Activated CD8-positive, alpha-beta T cell treated with anti-CD3 and anti-CD28 coated beads for 36 hours (primary cell): ENCODE measurements around the gene DLGAP1. TPM values are rescaled to one million over a fixed set of nuclear protein-coding genes. Genes with fewer than 3 reads are reported as not detected.
"Not testable (repeated sequence)": the region's sequence is repeated elsewhere in the genome, so short reads cannot be mapped to it uniquely, and the experiment has no call there.

Experiments used
- ATAC-seq: fragments of 200-7000 bp; cut with Tn5 transposase; one replicate; pipeline ENCODE4 v1.10.0; 2021; ENCODE audit warnings: mild to moderate bottlenecking, moderate library complexity
- CTCF ChIA-PET: fragments of 350-600 bp; sonication (Branson Sonifier 250); formaldehyde crosslinking; loops from one replicate; lab custom pipeline; 2021; ENCODE audit warnings: antibody characterized with exemption; lab: Charles Lee
- POLR2A ChIA-PET: fragments of 350-600 bp; sonication (Branson Sonifier 250); formaldehyde crosslinking; loops from one replicate; lab custom pipeline; 2021; ENCODE audit warnings: antibody characterized with exemption; lab: Charles Lee
- DNase-seq: peaks from one replicate; pipeline ENCODE4 v3.0.0-alpha.2; 2020
- H3K27ac Mint-ChIP-seq: one replicate; pipeline ENCODE4 v1.8.0; 2021; ENCODE audit warnings: mild to moderate bottlenecking, mixed read lengths
- H3K27me3 Mint-ChIP-seq: one replicate; pipeline ENCODE4 v1.8.0; 2021; ENCODE audit warnings: mixed read lengths
- H3K36me3 Mint-ChIP-seq: one replicate; pipeline ENCODE4 v1.8.0; 2021; ENCODE audit warnings: low read depth, mixed read lengths
- H3K4me1 Mint-ChIP-seq: one replicate; pipeline ENCODE4 v1.8.0; 2021; ENCODE audit warnings: low read depth, mixed read lengths
- H3K4me3 Mint-ChIP-seq: one replicate; pipeline ENCODE4 v1.8.0; 2021; ENCODE audit warnings: mild to moderate bottlenecking, moderate library complexity, mixed read lengths
- H3K9me3 Mint-ChIP-seq: one replicate; pipeline ENCODE4 v1.8.0; 2021; ENCODE audit warnings: mixed read lengths
- intact Hi-C: fragments of 100-400 bp; cut with micrococcal nuclease; formaldehyde crosslinking; loops from one replicate; pipeline ENCODE4 v1.10.0; 2022
- total RNA-seq, 2 experiments: library from RNA; stranded (reverse); gene quantifications; one replicate each; pipeline ENCODE4 v1.2.3, GENCODE V29; 2021
- TF ChIP-seq, protein P1 (sequence below): fragments of 200-600 bp; IDR thresholded peaks from one replicate; pipeline ENCODE4 v1.8.0; 2022; ENCODE audit warnings: antibody characterized with exemption, mild to moderate bottlenecking

DLGAP1 gene
- total RNA-seq, 2 experiments from 2014 or later, result not detected

DNA sequence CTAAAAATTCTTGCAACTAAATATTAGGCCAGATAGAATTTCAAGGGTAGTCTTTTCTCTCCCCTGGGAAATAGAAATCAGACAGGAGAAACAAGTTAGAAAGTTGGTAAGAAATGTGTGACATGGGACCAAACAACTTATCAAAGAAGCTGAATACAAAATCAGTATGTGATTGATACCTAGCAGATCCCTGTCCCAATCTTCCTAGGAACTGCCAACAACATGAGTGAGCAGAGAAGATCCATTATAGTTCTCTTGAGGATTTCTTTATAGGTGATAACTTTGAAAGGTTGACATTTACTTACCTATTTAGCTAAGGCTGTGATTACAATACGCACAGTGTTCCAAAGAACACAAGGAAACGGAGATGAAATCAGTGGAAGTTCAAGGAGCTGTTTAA, 162.4 kb downstream of the DLGAP1 start:
- Mint-ChIP-seq H3K4me1 (no peaks in the 10 kb centered on the region), H3K27ac (no peak overlapping the region), H3K9me3 (peaks cover 2% of the 10 kb centered on the region), H3K4me3 (no peak overlapping the region), H3K27me3 (no peaks in the 10 kb centered on the region), H3K36me3 (no peaks in the 10 kb centered on the region)
- ATAC-seq (no peak), DNase-seq (no peak)
- TF ChIP-seq, protein P1, sequence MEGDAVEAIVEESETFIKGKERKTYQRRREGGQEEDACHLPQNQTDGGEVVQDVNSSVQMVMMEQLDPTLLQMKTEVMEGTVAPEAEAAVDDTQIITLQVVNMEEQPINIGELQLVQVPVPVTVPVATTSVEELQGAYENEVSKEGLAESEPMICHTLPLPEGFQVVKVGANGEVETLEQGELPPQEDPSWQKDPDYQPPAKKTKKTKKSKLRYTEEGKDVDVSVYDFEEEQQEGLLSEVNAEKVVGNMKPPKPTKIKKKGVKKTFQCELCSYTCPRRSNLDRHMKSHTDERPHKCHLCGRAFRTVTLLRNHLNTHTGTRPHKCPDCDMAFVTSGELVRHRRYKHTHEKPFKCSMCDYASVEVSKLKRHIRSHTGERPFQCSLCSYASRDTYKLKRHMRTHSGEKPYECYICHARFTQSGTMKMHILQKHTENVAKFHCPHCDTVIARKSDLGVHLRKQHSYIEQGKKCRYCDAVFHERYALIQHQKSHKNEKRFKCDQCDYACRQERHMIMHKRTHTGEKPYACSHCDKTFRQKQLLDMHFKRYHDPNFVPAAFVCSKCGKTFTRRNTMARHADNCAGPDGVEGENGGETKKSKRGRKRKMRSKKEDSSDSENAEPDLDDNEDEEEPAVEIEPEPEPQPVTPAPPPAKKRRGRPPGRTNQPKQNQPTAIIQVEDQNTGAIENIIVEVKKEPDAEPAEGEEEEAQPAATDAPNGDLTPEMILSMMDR, result no peak
- ChIA-PET POLR2A (no interaction called here), CTCF (no interaction called here)
- intact Hi-C loops, result no loop called here

DNA sequence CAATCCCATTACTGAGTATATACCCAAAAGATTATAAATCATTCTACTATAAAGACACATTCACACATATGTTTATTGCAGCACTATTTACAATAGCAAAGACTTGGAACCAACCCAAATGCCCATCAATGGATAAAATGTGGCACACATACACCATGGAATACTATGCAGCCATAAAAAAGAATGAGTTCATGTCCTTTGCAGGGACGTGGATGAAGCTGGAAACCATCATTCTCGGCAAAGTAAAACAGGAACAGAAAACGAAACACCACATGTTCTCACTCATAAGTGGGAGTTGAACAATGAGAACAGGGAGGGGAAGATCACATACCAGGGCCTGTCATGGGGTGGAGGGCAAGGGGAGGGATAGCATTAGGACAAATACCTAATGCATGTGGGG, 167.8 kb downstream of the DLGAP1 start:
- ATAC-seq, DNase-seq, intact Hi-C loops, H3K27ac Mint-ChIP-seq, H3K4me3 Mint-ChIP-seq, H3K27me3 Mint-ChIP-seq, POLR2A ChIA-PET, H3K36me3 Mint-ChIP-seq, H3K9me3 Mint-ChIP-seq, CTCF ChIA-PET, H3K4me1 Mint-ChIP-seq: not testable (repeated sequence)

DNA sequence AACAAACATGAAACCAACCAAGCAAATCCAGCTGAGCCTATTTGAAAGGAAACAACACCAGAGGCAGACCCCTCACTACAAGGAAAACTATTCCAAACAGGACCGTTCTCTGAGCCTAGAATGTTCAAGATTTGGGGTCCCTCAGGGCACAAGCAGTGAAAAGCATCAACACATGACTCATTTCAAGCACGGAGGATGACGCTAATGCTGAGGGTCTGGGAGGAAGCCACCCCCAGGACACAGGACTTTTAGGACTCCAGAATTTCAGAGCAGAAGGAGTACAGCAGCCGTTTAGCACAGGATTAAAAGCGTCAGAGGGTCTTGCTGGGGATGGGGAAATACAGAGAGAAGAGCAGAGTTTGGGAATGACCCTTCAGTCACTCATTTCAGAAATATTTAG, 168.9 kb downstream of the DLGAP1 start:
- CTCF ChIA-PET, result no interaction called here
- Mint-ChIP-seq H3K36me3 (no peaks in the 10 kb centered on the region), H3K4me3 (no peak overlapping the region), H3K9me3 (peaks cover 4% of the 10 kb centered on the region), H3K27me3 (no peaks in the 10 kb centered on the region), H3K4me1 (no peaks in the 10 kb centered on the region), H3K27ac (no peak overlapping the region)
- ATAC-seq, result no peak
- POLR2A ChIA-PET, result no interaction called here
- TF ChIP-seq, protein P1, result no peak
- intact Hi-C loops, result no loop called here
- DNase-seq, result no peak

DNA sequence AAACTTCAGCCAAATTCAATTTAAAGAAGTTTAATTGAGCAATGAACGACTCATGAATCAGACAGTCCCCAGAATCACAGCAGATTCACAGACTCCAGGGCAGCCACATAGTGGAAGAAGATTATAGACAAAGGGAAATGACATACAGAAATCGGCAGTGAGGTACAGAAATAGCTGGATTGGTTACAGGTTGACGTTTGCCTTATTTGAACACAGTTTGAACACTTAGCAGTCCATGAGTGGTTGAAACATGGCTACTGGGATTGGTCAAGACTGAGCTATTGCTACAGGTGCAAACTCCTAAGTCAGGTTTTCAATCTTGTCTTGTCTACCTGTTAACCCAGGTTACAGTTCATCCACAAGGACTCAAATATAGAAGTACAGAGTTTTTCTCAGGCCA, 169.6 kb downstream of the DLGAP1 start:
- CTCF ChIA-PET, result no interaction called here
- TF ChIP-seq, protein P1, result no peak
- H3K27me3 Mint-ChIP-seq, result no peaks in the 10 kb centered on the region
- DNase-seq (no peak), ATAC-seq (no peak)
- H3K27ac Mint-ChIP-seq, result no peak overlapping the region
- intact Hi-C loops, result no loop called here
- no peaks in the 10 kb centered on the region for H3K4me1 Mint-ChIP-seq
- POLR2A ChIA-PET, result no interaction called here
- H3K9me3 Mint-ChIP-seq, result peaks cover 4% of the 10 kb centered on the region
- H3K36me3 Mint-ChIP-seq, result no peaks in the 10 kb centered on the region
- H3K4me3 Mint-ChIP-seq, result no peak overlapping the region

DNA sequence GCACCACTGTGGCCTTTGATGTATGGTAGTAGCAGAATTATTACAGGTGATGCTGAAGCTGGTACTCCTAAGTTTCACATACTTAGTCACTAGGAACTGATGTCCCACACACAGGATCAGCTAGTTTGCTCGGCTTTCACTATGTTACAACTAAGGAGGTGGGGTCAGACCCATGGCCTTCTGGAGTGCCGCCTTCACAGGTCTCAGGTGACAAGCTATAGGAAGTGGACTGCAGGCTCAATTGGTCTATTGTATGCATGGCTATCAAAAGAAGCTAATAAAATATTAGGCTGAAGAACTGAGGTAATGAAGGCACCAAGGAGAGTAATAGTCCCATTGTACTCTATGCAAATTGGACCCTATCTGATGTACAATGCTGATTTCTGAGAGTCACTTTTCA, 170.6 kb downstream of the DLGAP1 start:
- Mint-ChIP-seq H3K36me3 (no peaks in the 10 kb centered on the region), H3K4me3 (no peak overlapping the region), H3K4me1 (no peaks in the 10 kb centered on the region), H3K27ac (no peak overlapping the region), H3K9me3 (peaks cover 4% of the 10 kb centered on the region), H3K27me3 (no peaks in the 10 kb centered on the region)
- TF ChIP-seq, protein P1, result no peak
- no peak for DNase-seq
- intact Hi-C loops, result no loop called here
- CTCF ChIA-PET, result interaction anchor here (0.6 kb wide), 1 partner anchor 105 kb away, joined by 3 read pairs; no protein-coding TSS in a partner anchor
- ATAC-seq, result no peak
- POLR2A ChIA-PET, result no interaction called here
